AG04449 (cell line): Measurements from ENCODE around the gene XIRP2.
"Not testable (repeated sequence)": the region's sequence is repeated elsewhere in the genome, so short reads cannot be mapped to it uniquely, and the experiment has no call there.

Source experiments
- CTCF ChIA-PET: fragments of 350-600 bp; formaldehyde crosslinking; extraction: SDS; loops from one replicate; lab custom pipeline; 2021; ENCODE audit warnings: antibody characterized with exemption; lab: Yijun Ruan, JAX
- POLR2A ChIA-PET: fragments of 400-600, 350-600 bp; formaldehyde crosslinking; extraction: SDS; loops from one replicate; lab custom pipeline; 2020; ENCODE audit warnings: antibody characterized with exemption, inconsistent platforms; lab: Yijun Ruan, JAX
- DNase-seq: peaks from one replicate; pipeline ENCODE4 v3.0.0-alpha.2; 2010; ENCODE audit warnings: low read depth, low spot score
- H3K4me3 ChIP-seq: 2 replicates; pipeline ENCODE4 v1.5.1; 2011; ENCODE audit warnings: low read depth, mild to moderate bottlenecking, control low read depth, low read length
- TF ChIP-seq, protein P1 (sequence below): IDR thresholded peaks from one replicate; pipeline ENCODE4 v1.5.1; 2011; ENCODE audit warnings: mild to moderate bottlenecking, moderate library complexity, low read length, control low read depth, inconsistent platforms; ENCODE audit not compliant: insufficient read depth; ENCODE audit errors: missing control alignments

The XIRP2 gene

GRCh38 chr2:167103757-167104133 lies 215.5 kb downstream of the XIRP2 start:
- TF ChIP-seq, protein P1, sequence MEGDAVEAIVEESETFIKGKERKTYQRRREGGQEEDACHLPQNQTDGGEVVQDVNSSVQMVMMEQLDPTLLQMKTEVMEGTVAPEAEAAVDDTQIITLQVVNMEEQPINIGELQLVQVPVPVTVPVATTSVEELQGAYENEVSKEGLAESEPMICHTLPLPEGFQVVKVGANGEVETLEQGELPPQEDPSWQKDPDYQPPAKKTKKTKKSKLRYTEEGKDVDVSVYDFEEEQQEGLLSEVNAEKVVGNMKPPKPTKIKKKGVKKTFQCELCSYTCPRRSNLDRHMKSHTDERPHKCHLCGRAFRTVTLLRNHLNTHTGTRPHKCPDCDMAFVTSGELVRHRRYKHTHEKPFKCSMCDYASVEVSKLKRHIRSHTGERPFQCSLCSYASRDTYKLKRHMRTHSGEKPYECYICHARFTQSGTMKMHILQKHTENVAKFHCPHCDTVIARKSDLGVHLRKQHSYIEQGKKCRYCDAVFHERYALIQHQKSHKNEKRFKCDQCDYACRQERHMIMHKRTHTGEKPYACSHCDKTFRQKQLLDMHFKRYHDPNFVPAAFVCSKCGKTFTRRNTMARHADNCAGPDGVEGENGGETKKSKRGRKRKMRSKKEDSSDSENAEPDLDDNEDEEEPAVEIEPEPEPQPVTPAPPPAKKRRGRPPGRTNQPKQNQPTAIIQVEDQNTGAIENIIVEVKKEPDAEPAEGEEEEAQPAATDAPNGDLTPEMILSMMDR, result no peak
- DNase-seq, result no peak
- CTCF ChIA-PET, result interaction anchor here (0.8 kb wide), 1 partner anchor 108 kb away, joined by 3 read pairs; no protein-coding TSS in a partner anchor
- no peak overlapping the region for H3K4me3 ChIP-seq
- POLR2A ChIA-PET, result no interaction called here

DNA sequence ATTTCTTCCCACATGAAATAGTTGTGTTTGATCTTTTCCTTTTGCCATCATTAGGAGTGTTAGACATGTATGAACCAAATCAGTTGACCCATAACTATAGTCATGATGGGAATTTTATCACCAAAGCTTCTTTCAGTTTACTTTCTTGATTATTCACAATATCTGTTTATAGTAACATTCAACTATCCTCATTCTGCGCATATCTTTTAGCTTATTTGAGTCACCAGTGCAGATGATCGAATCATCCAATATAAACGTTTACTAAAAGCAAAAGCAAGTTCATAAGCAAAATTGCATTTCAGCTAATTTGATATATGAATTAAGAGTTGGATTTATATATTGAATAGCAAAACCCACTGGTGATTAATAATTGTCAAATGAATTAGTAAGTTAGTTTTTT lies 216.4 kb downstream of the XIRP2 start:
- ChIA-PET POLR2A (no interaction called here), CTCF (no interaction called here)
- TF ChIP-seq, protein P1, result no peak
- no peak overlapping the region for H3K4me3 ChIP-seq
- DNase-seq, result no peak

GRCh38 chr2:167109682-167110081 lies 221.4 kb downstream of the XIRP2 start:
- CTCF ChIA-PET, DNase-seq, POLR2A ChIA-PET, H3K4me3 ChIP-seq: not testable (repeated sequence)

DNA sequence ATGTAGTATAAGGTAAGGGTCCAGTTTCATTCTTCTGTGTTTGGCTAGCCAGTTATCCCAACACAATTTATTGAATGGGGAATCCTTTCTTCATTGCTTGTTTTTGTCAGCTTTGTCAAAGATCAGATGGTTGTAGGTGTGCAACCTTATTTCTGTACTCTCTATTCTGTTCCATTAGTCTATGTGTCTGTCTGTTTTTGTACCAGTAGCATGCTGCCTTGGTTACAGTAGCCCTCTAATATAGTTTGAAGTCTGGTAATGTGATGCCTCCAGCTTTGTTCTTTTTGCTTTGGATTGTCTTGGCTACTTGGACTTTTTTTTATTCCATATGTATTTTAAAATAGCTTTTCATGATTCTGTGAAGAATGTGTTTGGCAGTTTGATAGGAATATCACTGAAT lies 222.1 kb downstream of the XIRP2 start:
- ChIA-PET POLR2A (no interaction called here), CTCF (interaction anchor here (1.5 kb wide), 1 partner anchor 14 kb away, joined by 3 read pairs; no protein-coding TSS in a partner anchor)
- DNase-seq, result no peak
- TF ChIP-seq, protein P1, result no peak
- no peak overlapping the region for H3K4me3 ChIP-seq

GRCh38 chr2:167114018-167114417 lies 225.7 kb downstream of the XIRP2 start:
- DNase-seq, result no peak
- ChIA-PET CTCF (no interaction called here), POLR2A (no interaction called here)
- TF ChIP-seq, protein P1, result no peak
- no peak overlapping the region for H3K4me3 ChIP-seq

DNA sequence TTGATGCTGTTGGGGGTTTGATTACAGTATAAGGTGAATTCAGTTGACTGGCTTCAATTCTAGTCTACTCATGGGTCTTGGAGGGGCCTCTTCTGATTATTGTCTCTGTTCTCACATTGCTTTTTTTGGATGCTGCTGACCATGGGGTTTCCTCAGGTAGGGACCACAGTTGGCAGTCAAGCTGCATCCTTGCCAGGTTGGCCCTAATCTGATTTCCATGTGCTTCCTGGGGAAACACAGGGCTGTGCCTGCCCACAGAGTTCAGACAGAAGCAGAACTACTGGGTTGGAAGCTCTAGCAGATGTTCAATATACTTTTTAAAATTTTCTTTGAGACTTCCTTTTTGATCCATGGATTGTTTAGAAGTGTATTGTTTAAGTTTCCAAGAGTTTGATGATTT lies 227.3 kb downstream of the XIRP2 start:
- ChIA-PET POLR2A (no interaction called here), CTCF (interaction anchor here (1.1 kb wide), 1 partner anchor 96 kb away, joined by 3 read pairs; no protein-coding TSS in a partner anchor)
- DNase-seq, result no peak
- no peak overlapping the region for H3K4me3 ChIP-seq
- TF ChIP-seq, protein P1, result no peak

GRCh38 chr2:167122389-167122788 lies 234.1 kb downstream of the XIRP2 start:
- CTCF ChIA-PET, result interaction anchor here (0.9 to 13.9 kb wide), 3 partner anchors 9 to 996 kb away, joined by 3 to 256 read pairs (median 4); no protein-coding TSS in a partner anchor
- TF ChIP-seq, protein P1, result no peak
- DNase-seq, result no peak
- POLR2A ChIA-PET, result no interaction called here
- no peak overlapping the region for H3K4me3 ChIP-seq
